RWPE1 (cell line): Measurements from ENCODE around the gene PI4KB.

Experiments
- CTCF ChIA-PET: fragments of 350-600 bp; sonication (Branson Sonifier 250); formaldehyde crosslinking; extraction: SDS; loops from one replicate; lab custom pipeline; 2021; lab: Yijun Ruan, JAX
- POLR2A ChIA-PET: fragments of 400-600 bp; formaldehyde crosslinking; extraction: SDS; loops from one replicate; lab custom pipeline; 2020; ENCODE audit warnings: antibody characterized with exemption; ENCODE audit not compliant: low non-redundant PET; lab: Yijun Ruan, JAX
- DNase-seq: peaks from one replicate; pipeline ENCODE4 v3.0.0; 2012; ENCODE audit warnings: low spot score
- H3K27ac ChIP-seq: fragments of 450-650 bp; 2 replicates; pipeline ENCODE4 v1.5.1; 2017
- CTCF ChIP-seq: fragments of 450-650 bp; conservative IDR thresholded peaks from 2 replicates; pipeline ENCODE4 v1.5.1; 2017; ENCODE audit warnings: low read depth, mild to moderate bottlenecking

Gene PI4KB

GRCh38 chr1:151336556-151336955 is 9.3 kb upstream of the PI4KB start:
- ChIA-PET CTCF (interaction anchor here (0.7 kb wide), 1 partner anchor 42 kb away, joined by 4 read pairs; no protein-coding TSS in a partner anchor), POLR2A (no interaction called here)
- no peak overlapping the region for H3K27ac ChIP-seq
- no peak for DNase-seq
- TF ChIP-seq CTCF = no peak

- POLR2A ChIA-PET = no interaction called here
- CTCF ChIA-PET = no interaction called here
- H3K27ac ChIP-seq = no peak overlapping the region
- no peak for DNase-seq
- no peak for TF ChIP-seq CTCF
Observed at GRCh38 chr1:151334822-151335221, 7.6 kb upstream of the PI4KB start.

- CTCF ChIA-PET = interaction anchor here (0.7 to 0.9 kb wide), 2 partner anchors 13 to 16 kb away, joined by 3 to 4 read pairs; no protein-coding TSS in a partner anchor
- peak; percentile 32 for DNase-seq
- peak overlapping the region; percentile 88 for H3K27ac ChIP-seq
- no peak for TF ChIP-seq CTCF
- POLR2A ChIA-PET = interaction anchor here (0.5 kb wide), 1 partner anchor 31 kb away, joined by 5 read pairs; no protein-coding TSS in a partner anchor
Observed at GRCh38 chr1:151327903-151328674, 873 bp upstream of the PI4KB start.

- peak; percentile 67 for DNase-seq
- ChIA-PET CTCF (interaction anchor here (1.4 kb wide), 1 partner anchor 26 kb away, joined by 5 read pairs; no protein-coding TSS in a partner anchor), POLR2A (no interaction called here)
- no peak for TF ChIP-seq CTCF
- H3K27ac ChIP-seq = peak overlapping the region; percentile 88
Observed at GRCh38 chr1:151326619-151327222, 495 bp downstream of the PI4KB start.

GRCh38 chr1:151325646-151326429 is 1.4 kb downstream of the PI4KB start:
- no peak for DNase-seq
- POLR2A ChIA-PET = no interaction called here

More at GRCh38 chr1:151325646-151326429, 1.4 kb downstream of the PI4KB start:
- H3K27ac ChIP-seq = no peak overlapping the region
- CTCF ChIA-PET = interaction anchor here (0.7 to 1.4 kb wide), 2 partner anchors 9 to 25 kb away, joined by 3 to 5 read pairs; no protein-coding TSS in a partner anchor
- no peak for TF ChIP-seq CTCF
